Activated CD8-positive, alpha-beta T cell treated with anti-CD3 and anti-CD28 coated beads for 36 hours (primary cell): ENCODE data around the gene GLCE. TPM values are rescaled to one million over a fixed set of nuclear protein-coding genes. Genes with fewer than 3 reads are reported as not detected.
"Not testable (repeated sequence)": the region's sequence is repeated elsewhere in the genome, so short reads cannot be mapped to it uniquely, and the experiment has no call there.

Experiments used
- ATAC-seq: fragments of 200-7000 bp; cut with Tn5 transposase; one replicate; pipeline ENCODE4 v1.10.0; 2021; ENCODE audit warnings: mild to moderate bottlenecking, moderate library complexity
- CTCF ChIA-PET: fragments of 350-600 bp; sonication (Branson Sonifier 250); formaldehyde crosslinking; loops from one replicate; lab custom pipeline; 2021; ENCODE audit warnings: antibody characterized with exemption; lab: Charles Lee
- POLR2A ChIA-PET: fragments of 350-600 bp; sonication (Branson Sonifier 250); formaldehyde crosslinking; loops from one replicate; lab custom pipeline; 2021; ENCODE audit warnings: antibody characterized with exemption; lab: Charles Lee
- DNase-seq: peaks from one replicate; pipeline ENCODE4 v3.0.0-alpha.2; 2020
- H3K27ac Mint-ChIP-seq: one replicate; pipeline ENCODE4 v1.8.0; 2021; ENCODE audit warnings: mild to moderate bottlenecking, mixed read lengths
- H3K27me3 Mint-ChIP-seq: one replicate; pipeline ENCODE4 v1.8.0; 2021; ENCODE audit warnings: mixed read lengths
- H3K36me3 Mint-ChIP-seq: one replicate; pipeline ENCODE4 v1.8.0; 2021; ENCODE audit warnings: low read depth, mixed read lengths
- H3K4me1 Mint-ChIP-seq: one replicate; pipeline ENCODE4 v1.8.0; 2021; ENCODE audit warnings: low read depth, mixed read lengths
- H3K4me3 Mint-ChIP-seq: one replicate; pipeline ENCODE4 v1.8.0; 2021; ENCODE audit warnings: mild to moderate bottlenecking, moderate library complexity, mixed read lengths
- H3K9me3 Mint-ChIP-seq: one replicate; pipeline ENCODE4 v1.8.0; 2021; ENCODE audit warnings: mixed read lengths
- intact Hi-C: fragments of 100-400 bp; cut with micrococcal nuclease; formaldehyde crosslinking; loops from one replicate; pipeline ENCODE4 v1.10.0; 2022
- total RNA-seq, 2 experiments: library from RNA; stranded (reverse); gene quantifications; one replicate each; pipeline ENCODE4 v1.2.3, GENCODE V29; 2021
- TF ChIP-seq, protein P1 (sequence below): fragments of 200-600 bp; IDR thresholded peaks from one replicate; pipeline ENCODE4 v1.8.0; 2022; ENCODE audit warnings: antibody characterized with exemption, mild to moderate bottlenecking

Gene GLCE
- total RNA-seq, 2 experiments from 2014 or later: 2.8 to 4.3 TPM

DNA sequence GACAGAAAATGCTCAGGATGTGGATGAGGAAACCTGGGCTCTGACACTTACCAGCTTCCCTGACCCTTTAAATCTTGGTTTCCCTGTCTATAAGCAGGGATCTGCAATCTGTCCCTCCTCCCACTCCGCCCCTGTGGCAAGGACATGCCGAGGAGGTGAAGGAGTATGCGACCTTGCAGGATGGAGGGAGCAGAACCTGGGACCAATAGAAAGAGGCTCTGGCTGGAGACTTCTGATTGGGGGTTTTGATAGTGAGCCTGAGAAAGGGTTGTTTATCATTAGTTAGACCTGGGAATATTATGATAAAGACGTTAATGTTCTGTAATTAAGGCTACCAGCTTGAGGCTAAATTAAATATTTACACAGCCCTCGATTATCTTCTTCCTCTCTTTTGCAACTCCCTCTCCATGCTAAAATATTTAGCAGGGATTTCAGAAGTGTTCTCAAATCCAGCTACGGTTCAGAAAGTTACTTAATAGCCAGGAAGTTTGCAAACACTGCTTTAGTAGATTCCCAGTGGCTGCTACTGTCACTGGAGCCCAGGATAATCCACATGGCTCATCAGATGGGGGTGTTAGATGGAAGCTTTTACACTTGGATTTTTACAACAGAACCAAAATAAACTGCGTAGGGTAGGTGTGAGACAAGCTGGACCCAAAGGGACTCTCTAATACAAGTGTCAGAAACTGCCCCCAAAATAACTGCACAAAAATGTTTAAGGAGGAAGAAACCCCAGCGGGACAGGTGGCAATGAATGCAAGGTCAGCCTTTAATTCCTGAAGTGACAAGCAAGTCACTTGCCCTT is 129.1 kb downstream of the GLCE start:
- no peak for ATAC-seq
- TF ChIP-seq, protein P1, sequence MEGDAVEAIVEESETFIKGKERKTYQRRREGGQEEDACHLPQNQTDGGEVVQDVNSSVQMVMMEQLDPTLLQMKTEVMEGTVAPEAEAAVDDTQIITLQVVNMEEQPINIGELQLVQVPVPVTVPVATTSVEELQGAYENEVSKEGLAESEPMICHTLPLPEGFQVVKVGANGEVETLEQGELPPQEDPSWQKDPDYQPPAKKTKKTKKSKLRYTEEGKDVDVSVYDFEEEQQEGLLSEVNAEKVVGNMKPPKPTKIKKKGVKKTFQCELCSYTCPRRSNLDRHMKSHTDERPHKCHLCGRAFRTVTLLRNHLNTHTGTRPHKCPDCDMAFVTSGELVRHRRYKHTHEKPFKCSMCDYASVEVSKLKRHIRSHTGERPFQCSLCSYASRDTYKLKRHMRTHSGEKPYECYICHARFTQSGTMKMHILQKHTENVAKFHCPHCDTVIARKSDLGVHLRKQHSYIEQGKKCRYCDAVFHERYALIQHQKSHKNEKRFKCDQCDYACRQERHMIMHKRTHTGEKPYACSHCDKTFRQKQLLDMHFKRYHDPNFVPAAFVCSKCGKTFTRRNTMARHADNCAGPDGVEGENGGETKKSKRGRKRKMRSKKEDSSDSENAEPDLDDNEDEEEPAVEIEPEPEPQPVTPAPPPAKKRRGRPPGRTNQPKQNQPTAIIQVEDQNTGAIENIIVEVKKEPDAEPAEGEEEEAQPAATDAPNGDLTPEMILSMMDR: no peak
- CTCF ChIA-PET: no interaction called here
- H3K4me3 Mint-ChIP-seq: no peak overlapping the region
- no peaks in the 10 kb centered on the region for H3K36me3 Mint-ChIP-seq
- H3K27ac Mint-ChIP-seq: no peak overlapping the region
- no peaks in the 10 kb centered on the region for H3K9me3 Mint-ChIP-seq
- no peak for DNase-seq
- H3K27me3 Mint-ChIP-seq: no peaks in the 10 kb centered on the region
- intact Hi-C loops: no loop called here
- POLR2A ChIA-PET: no interaction called here
- no peaks in the 10 kb centered on the region for H3K4me1 Mint-ChIP-seq

DNA sequence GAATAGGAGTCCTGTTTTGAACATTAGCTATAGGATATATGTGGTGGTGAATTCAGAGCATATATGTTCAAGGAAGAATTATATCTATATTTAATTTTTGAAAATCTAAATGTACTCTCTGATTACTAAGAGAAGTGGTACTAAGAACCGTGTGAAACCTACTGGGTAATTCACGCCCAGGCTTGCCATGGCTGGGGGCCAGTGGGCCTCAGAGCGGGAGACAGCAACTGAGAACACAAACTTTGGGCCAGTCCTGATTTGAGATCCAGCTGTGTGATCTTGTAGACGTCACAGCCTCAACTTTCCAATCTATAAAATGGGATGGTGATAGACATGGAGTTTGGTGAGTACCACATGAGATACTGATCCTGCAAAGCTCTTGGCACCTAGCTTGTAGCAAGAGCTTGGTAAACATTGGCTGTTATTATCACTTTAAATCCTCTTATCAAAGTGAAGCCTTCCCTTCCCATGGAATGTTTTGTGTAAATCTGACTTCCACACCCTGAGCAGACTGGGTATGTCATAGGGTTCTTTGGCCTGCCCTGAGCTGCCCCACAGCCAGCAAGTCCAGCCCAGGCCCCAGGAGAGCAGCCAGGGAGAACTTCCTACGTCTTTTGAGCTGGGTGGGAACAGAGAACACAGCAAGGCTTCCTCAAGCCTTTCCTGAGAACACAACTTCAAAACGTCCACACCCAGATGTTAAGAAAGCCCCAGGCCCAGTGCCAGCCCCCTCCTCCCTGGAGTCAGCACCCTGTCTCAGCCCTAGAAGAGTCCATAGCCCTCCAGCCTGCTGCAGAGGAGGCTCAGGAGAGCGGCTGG is 130.1 kb downstream of the GLCE start:
- Mint-ChIP-seq H3K27me3 (no peaks in the 10 kb centered on the region), H3K9me3 (no peaks in the 10 kb centered on the region), H3K36me3 (no peaks in the 10 kb centered on the region), H3K27ac (no peak overlapping the region), H3K4me1 (no peaks in the 10 kb centered on the region), H3K4me3 (no peak overlapping the region)
- ChIA-PET CTCF (no interaction called here), POLR2A (no interaction called here)
- TF ChIP-seq, protein P1: no peak
- intact Hi-C loops: no loop called here
- no peak for ATAC-seq
- DNase-seq: no peak

DNA sequence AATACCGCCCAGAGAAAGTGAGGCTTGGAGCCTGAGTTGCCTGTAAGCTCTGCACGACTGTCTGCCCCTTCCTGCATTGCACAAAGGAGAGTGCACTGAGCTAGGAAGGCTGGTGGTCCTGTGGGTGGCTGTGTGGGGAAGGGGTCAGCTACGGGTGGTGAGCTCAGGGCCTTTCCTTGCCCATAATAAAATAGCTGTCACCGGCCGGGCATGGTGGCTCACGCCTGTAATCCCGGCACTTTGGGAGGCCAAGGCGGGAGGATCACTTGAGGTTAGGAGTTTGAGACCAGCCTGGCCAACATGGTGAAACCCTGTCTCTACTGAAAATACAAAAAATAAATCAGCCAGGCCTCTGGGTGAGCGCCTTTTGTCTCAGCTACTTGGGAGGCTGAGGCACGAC is 131.2 kb downstream of the GLCE start:
- intact Hi-C loops, H3K27me3 Mint-ChIP-seq, ATAC-seq, DNase-seq, H3K27ac Mint-ChIP-seq, H3K4me1 Mint-ChIP-seq, H3K4me3 Mint-ChIP-seq, CTCF ChIA-PET, POLR2A ChIA-PET, H3K36me3 Mint-ChIP-seq, H3K9me3 Mint-ChIP-seq: not testable (repeated sequence)

DNA sequence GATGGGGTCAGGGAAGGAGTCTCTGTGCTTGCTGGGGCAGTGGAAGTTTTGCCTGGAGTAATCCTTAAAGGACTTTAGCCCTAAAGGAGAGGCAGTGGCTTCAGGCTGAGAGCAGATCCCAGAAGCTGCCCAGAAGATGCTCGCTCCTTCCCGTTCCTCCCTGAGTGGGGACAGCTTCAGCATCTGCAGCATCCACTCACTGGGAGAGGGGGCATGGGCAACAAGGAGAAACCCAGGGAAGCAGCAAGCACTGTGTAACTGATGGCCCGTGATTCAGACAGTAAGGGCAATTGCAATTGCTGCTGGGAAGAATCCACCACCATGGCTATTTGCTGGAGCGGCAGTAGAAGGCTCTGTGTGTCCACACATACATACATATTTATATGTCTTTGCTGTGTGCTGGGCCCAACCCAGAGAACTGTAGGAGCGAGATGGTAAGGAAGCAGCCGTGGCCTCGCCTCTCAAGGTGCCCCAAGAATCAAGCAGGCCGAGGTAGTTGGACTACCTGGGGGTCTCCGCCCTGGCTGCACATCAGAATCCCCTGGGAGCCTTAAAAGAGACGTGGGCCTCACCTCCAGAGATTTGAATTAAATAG is 132.5 kb downstream of the GLCE start:
- TF ChIP-seq, protein P1: no peak
- H3K4me3 Mint-ChIP-seq: no peak overlapping the region
- no peaks in the 10 kb centered on the region for H3K9me3 Mint-ChIP-seq
- ChIA-PET CTCF (interaction anchor here (0.7 kb wide), 1 partner anchor 101 kb away, joined by 3 read pairs; no protein-coding TSS in a partner anchor), POLR2A (interaction anchor here (0.9 kb wide), 1 partner anchor 16 kb away, joined by 3 read pairs; no protein-coding TSS in a partner anchor)
- intact Hi-C loops: no loop called here
- H3K4me1 Mint-ChIP-seq: no peaks in the 10 kb centered on the region
- ATAC-seq: no peak
- H3K36me3 Mint-ChIP-seq: no peaks in the 10 kb centered on the region
- no peak overlapping the region for H3K27ac Mint-ChIP-seq
- H3K27me3 Mint-ChIP-seq: peaks cover 14% of the 10 kb centered on the region
- no peak for DNase-seq

DNA sequence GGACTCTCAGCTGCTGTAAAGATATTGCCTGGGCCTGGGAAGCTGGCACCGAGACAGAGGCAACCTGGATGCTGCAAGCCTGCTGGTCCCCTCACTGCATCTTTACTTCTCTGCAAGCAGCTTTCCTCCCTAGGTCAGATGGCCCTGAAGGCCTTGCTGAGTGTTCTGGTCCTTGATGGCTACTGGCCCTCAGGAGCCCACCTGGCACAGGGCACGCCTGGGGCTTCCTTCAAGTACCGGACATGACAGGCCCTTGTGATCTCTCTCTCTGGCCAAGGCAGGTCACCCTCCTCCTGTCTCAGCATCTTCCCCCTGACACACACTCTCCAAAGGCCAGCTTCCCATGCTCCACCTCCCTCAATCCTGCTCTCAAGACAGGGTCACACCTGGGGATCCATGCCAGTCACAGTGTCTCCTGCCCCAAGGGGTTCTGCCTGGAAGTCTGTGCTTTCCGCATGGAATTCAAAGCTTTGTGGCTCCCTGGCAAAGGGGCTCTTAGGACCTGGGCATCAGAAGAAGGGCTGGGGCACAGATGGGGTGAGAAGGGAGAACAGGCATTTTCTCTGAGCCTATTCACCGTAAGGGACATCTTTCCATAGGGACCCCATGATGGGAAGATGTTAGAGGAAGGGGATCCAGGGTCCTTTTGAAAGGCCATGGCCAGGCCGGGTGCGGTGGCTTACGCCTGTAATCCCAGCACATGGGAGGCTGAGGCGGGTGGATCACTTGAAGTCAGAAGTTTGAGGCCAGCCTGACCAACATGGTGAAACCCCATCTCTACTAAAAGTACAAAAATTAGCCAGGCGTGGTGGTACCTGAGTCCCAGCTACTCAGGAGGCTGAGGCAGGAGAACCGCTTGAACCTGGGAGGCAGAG is 133.5 kb downstream of the GLCE start:
- no peak for ATAC-seq
- CTCF ChIA-PET: no interaction called here
- no peaks in the 10 kb centered on the region for H3K9me3 Mint-ChIP-seq
- TF ChIP-seq, protein P1: no peak
- DNase-seq: no peak
- no peaks in the 10 kb centered on the region for H3K4me1 Mint-ChIP-seq
- no peak overlapping the region for H3K4me3 Mint-ChIP-seq
- no peaks in the 10 kb centered on the region for H3K36me3 Mint-ChIP-seq
- H3K27ac Mint-ChIP-seq: no peak overlapping the region
- intact Hi-C loops: no loop called here
- peaks cover 16% of the 10 kb centered on the region for H3K27me3 Mint-ChIP-seq
- POLR2A ChIA-PET: interaction anchor here (0.9 kb wide), 1 partner anchor 15 kb away, joined by 3 read pairs; no protein-coding TSS in a partner anchor
